Measurements from ENCODE around the gene SYT3.
"Not testable (repeated sequence)": the region's sequence is repeated elsewhere in the genome, so short reads cannot be mapped to it uniquely, and the experiment has no call there.

The SYT3 gene

GRCh38 chr19:50633973-50634372 is 5.7 kb downstream of the SYT3 start:
- no peak for DNase-seq

GRCh38 chr19:50633359-50633758 is 6.3 kb downstream of the SYT3 start:
- no peak for DNase-seq

- no peak for DNase-seq
These were observed 7.4 kb downstream of the SYT3 start for GRCh38 chr19:50632151-50632835.

GRCh38 chr19:50629801-50630200 is 9.9 kb downstream of the SYT3 start:
- DNase-seq = no peak

- no peak for DNase-seq
These were observed 10.5 kb downstream of the SYT3 start for GRCh38 chr19:50629194-50629593.

GRCh38 chr19:50628551-50628950 is 11.1 kb downstream of the SYT3 start:
- no peak for DNase-seq

- DNase-seq = no peak
These were observed 11.5 kb downstream of the SYT3 start for GRCh38 chr19:50628146-50628545.

GRCh38 chr19:50626795-50627194 is 12.9 kb downstream of the SYT3 start:
- DNase-seq = no peak

- DNase-seq = no peak
These were observed 13.7 kb downstream of the SYT3 start for GRCh38 chr19:50626011-50626410.

GRCh38 chr19:50624949-50625600 is 14.6 kb downstream of the SYT3 start:
- DNase-seq = no peak

- not testable (repeated sequence) for DNase-seq
These were observed 19.2 kb downstream of the SYT3 start for GRCh38 chr19:50620394-50620906.

- not testable (repeated sequence) for DNase-seq
These were observed 20.5 kb downstream of the SYT3 start for GRCh38 chr19:50619184-50619583.

- DNase-seq = not testable (repeated sequence)
These were observed 21.3 kb downstream of the SYT3 start for GRCh38 chr19:50618379-50618778.

- DNase-seq = not testable (repeated sequence)
These were observed 26.9 kb downstream of the SYT3 start for GRCh38 chr19:50612504-50613404.

GRCh38 chr19:50607874-50608785 is 31.6 kb downstream of the SYT3 start:
- DNase-seq = peak; percentile 11 to 62 (median 25)

GRCh38 chr19:50607388-50607787 is 32.3 kb downstream of the SYT3 start:
- no peak for DNase-seq

- not testable (repeated sequence) for DNase-seq
These were observed 33.4 kb downstream of the SYT3 start for GRCh38 chr19:50606059-50606836.

- DNase-seq = not testable (repeated sequence)
These were observed 35.2 kb downstream of the SYT3 start for GRCh38 chr19:50604264-50605073.

GRCh38 chr19:50602935-50603334 is 36.7 kb downstream of the SYT3 start:
- DNase-seq = no peak

- no peak for DNase-seq
These were observed 37.2 kb downstream of the SYT3 start for GRCh38 chr19:50602496-50602895.

GRCh38 chr19:50602089-50602422 is 37.6 kb downstream of the SYT3 start:
- DNase-seq = no peak
